Measurements from ENCODE around the gene MAFF. TPM values are rescaled to one million over a fixed set of nuclear protein-coding genes. Genes with fewer than 3 reads are reported as not detected.

Gene MAFF
- polyA plus RNA-seq, 1 donor from 2014 or later: 2.1 TPM

- Histone ChIP-seq H3K27ac (ENCODE audit: low read length) (no peak overlapping the region), H4K20me1 (ENCODE audit: insufficient read depth) (no peaks in the 10 kb centered on the region), H3K9me3 (ENCODE audit: low read length) (no peaks in the 10 kb centered on the region), H3K9ac (ENCODE audit: low read length) (no peak overlapping the region), H3K27me3 (ENCODE audit: insufficient read depth, low read depth, low read length) (no peaks in the 10 kb centered on the region), H2AFZ (ENCODE audit: low read depth, low read length) (no peak overlapping the region), H3K9me2 (ENCODE audit: insufficient read depth, low read length) (no peaks in the 10 kb centered on the region), H3F3A (ENCODE audit: insufficient read depth, low read length, poor library complexity, severe bottlenecking) (no peaks in the 10 kb centered on the region), H3K4me2 (ENCODE audit: low read length) (no peak overlapping the region), H3K4me3 (ENCODE audit: low read length) (no peak overlapping the region), H3K79me2 (replicated peaks; ENCODE audit: insufficient read depth, low read length) (no peaks in the 10 kb centered on the region), H3K36me3 (ENCODE audit: insufficient read depth, low read length) (no peaks in the 10 kb centered on the region)
- no peak for TF ChIP-seq CTCF (IDR thresholded peaks at IDR 0.05; ENCODE audit: poor library complexity, severe bottlenecking)
- TF ChIP-seq EP300 (conservative IDR thresholded peaks at IDR 0.05; ENCODE audit: poor library complexity, severe bottlenecking): no peak
- no peak for TF ChIP-seq TAF1 (IDR thresholded peaks at IDR 0.05; ENCODE audit: low read depth)
- no peak for TF ChIP-seq EZH2 (IDR thresholded peaks at IDR 0.05; ENCODE audit: borderline replicate concordance, insufficient read depth, low read length, poor library complexity, severe bottlenecking)
- no peak for TF ChIP-seq MXI1 (conservative IDR thresholded peaks at IDR 0.05; ENCODE audit: poor library complexity, severe bottlenecking)
- TF ChIP-seq RAD21 (conservative IDR thresholded peaks at IDR 0.05): no peak
- no peak for TF ChIP-seq REST (IDR thresholded peaks at IDR 0.05; ENCODE audit: borderline replicate concordance)
- no peak for TF ChIP-seq SMC3 (conservative IDR thresholded peaks at IDR 0.05; ENCODE audit: poor library complexity)
- no peak for TF ChIP-seq POLR2AphosphoS5 (IDR thresholded peaks at IDR 0.05)
Observed at GRCh38 chr22:38230108-38230825, 28.5 kb downstream of the MAFF start.

- H3K79me2 ChIP-seq (replicated peaks; ENCODE audit: insufficient read depth, low read length): no peaks in the 10 kb centered on the region
- no peaks in the 10 kb centered on the region for H3K27me3 ChIP-seq (ENCODE audit: insufficient read depth, low read depth, low read length)
- H3K4me3 ChIP-seq (ENCODE audit: low read length): no peak overlapping the region
- H3K36me3 ChIP-seq (ENCODE audit: insufficient read depth, low read length): no peaks in the 10 kb centered on the region
- no peaks in the 10 kb centered on the region for H3K9me3 ChIP-seq (ENCODE audit: low read length)
- H3K27ac ChIP-seq (ENCODE audit: low read length): no peak overlapping the region
- H3F3A ChIP-seq (ENCODE audit: insufficient read depth, low read length, poor library complexity, severe bottlenecking): no peaks in the 10 kb centered on the region
- H2AFZ ChIP-seq (ENCODE audit: low read depth, low read length): no peak overlapping the region
- no peaks in the 10 kb centered on the region for H4K20me1 ChIP-seq (ENCODE audit: insufficient read depth)
- no peak for TF ChIP-seq POLR2AphosphoS5 (IDR thresholded peaks at IDR 0.05)
- TF ChIP-seq EZH2 (IDR thresholded peaks at IDR 0.05; ENCODE audit: borderline replicate concordance, insufficient read depth, low read length, poor library complexity, severe bottlenecking): no peak
- no peak for TF ChIP-seq EP300 (conservative IDR thresholded peaks at IDR 0.05; ENCODE audit: poor library complexity, severe bottlenecking)
- no peak for TF ChIP-seq REST (IDR thresholded peaks at IDR 0.05; ENCODE audit: borderline replicate concordance)
- TF ChIP-seq TAF1 (IDR thresholded peaks at IDR 0.05; ENCODE audit: low read depth): no peak
- no peak for TF ChIP-seq RAD21 (conservative IDR thresholded peaks at IDR 0.05)
- no peak for TF ChIP-seq MXI1 (conservative IDR thresholded peaks at IDR 0.05; ENCODE audit: poor library complexity, severe bottlenecking)
- TF ChIP-seq SMC3 (conservative IDR thresholded peaks at IDR 0.05; ENCODE audit: poor library complexity): no peak
- TF ChIP-seq CTCF (IDR thresholded peaks at IDR 0.05; ENCODE audit: poor library complexity, severe bottlenecking): no peak
- no peak overlapping the region for H3K9ac ChIP-seq (ENCODE audit: low read length)
- H3K9me2 ChIP-seq (ENCODE audit: insufficient read depth, low read length): no peaks in the 10 kb centered on the region
- no peak overlapping the region for H3K4me2 ChIP-seq (ENCODE audit: low read length)
Observed at GRCh38 chr22:38230916-38231315, 29.1 kb downstream of the MAFF start.

Data from neural cell (in vitro differentiated cells).